Fibroblast of upper back skin (primary cell): ENCODE results near the gene SLAMF8.

Experiments used
- DNase-seq: peaks from one replicate; pipeline ENCODE4 v3.0.0-alpha.2; 2013

Gene SLAMF8

GRCh38 chr1:159873530-159874143 is 47.0 kb downstream of the SLAMF8 start:
- DNase-seq = no peak

GRCh38 chr1:159877695-159878444 is 51.2 kb downstream of the SLAMF8 start:
- no peak for DNase-seq

GRCh38 chr1:159879136-159879535 is 52.5 kb downstream of the SLAMF8 start:
- DNase-seq = no peak

GRCh38 chr1:159879977-159880376 is 53.3 kb downstream of the SLAMF8 start:
- DNase-seq = peak; percentile 76

GRCh38 chr1:159880430-159880829 is 53.8 kb downstream of the SLAMF8 start:
- DNase-seq = no peak

- DNase-seq = peak; percentile 99
Observed at GRCh38 chr1:159881622-159882526, 55.2 kb downstream of the SLAMF8 start.

GRCh38 chr1:159882527-159882862 is 55.8 kb downstream of the SLAMF8 start:
- DNase-seq = peak; percentile 41

- no peak for DNase-seq
Observed at GRCh38 chr1:159883134-159883533, 56.5 kb downstream of the SLAMF8 start.

GRCh38 chr1:159884296-159884695 is 57.6 kb downstream of the SLAMF8 start:
- DNase-seq = no peak
